Measurements from ENCODE around the gene ORC4.
"Not testable (repeated sequence)": the region's sequence is repeated elsewhere in the genome, so short reads cannot be mapped to it uniquely, and the experiment has no call there.

ORC4 gene

GRCh38 chr2:148013876-148014275 lies 6.7 kb downstream of the ORC4 start:
- no peak for DNase-seq

DNA sequence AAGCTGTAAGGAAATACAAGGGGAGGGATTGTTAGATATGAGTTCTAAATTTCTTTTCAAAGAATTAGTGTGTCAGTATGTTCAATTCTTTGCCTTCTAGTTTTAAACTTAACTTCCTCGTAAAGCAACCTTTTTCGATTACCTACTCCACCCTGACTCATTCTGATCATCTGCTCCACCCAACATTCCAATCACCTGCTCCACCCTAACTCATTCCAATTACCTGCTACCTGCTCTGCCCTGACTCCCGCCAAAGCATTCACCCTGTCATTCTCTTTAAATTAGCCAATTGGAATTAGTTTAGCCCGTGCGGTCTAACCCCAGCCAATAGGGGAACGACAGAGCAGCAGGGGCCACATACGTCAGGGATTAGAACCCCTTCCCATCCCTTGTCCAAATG lies 12.1 kb downstream of the ORC4 start:
- DNase-seq = not testable (repeated sequence)

- no peak for DNase-seq
Measured at GRCh38 chr2:148007219-148007900, 13.2 kb downstream of the ORC4 start.

GRCh38 chr2:148006249-148007007 lies 14.1 kb downstream of the ORC4 start:
- DNase-seq = no peak

- DNase-seq = not testable (repeated sequence)
Measured at GRCh38 chr2:148002420-148002819, 18.1 kb downstream of the ORC4 start.

- DNase-seq = no peak
Measured at GRCh38 chr2:148000095-148000494, 20.4 kb downstream of the ORC4 start.

DNA sequence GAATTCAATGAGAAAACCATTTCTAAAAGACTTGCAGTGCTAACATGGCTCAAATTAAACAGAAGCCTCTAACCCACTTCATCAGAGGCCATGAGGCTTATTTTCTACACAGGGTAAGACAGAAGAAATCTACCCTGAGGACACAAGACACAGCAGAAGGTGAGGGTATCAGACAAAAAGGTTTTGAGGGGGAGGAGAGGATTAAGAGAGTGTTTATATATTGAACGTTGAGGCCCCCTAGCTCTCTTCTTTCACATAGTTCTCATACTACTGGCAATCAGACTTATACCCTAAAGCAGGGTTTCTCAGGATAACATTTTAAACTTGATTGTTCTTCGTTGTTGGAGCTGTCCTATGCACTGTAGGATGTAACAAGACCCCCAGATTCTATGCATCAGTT lies 21.4 kb downstream of the ORC4 start:
- no peak for DNase-seq

GRCh38 chr2:147998203-147998602 lies 22.3 kb downstream of the ORC4 start:
- DNase-seq = no peak

GRCh38 chr2:147996828-147997227 lies 23.7 kb downstream of the ORC4 start:
- DNase-seq = no peak

- not testable (repeated sequence) for DNase-seq
Measured at GRCh38 chr2:147994965-147995364, 25.6 kb downstream of the ORC4 start.

DNA sequence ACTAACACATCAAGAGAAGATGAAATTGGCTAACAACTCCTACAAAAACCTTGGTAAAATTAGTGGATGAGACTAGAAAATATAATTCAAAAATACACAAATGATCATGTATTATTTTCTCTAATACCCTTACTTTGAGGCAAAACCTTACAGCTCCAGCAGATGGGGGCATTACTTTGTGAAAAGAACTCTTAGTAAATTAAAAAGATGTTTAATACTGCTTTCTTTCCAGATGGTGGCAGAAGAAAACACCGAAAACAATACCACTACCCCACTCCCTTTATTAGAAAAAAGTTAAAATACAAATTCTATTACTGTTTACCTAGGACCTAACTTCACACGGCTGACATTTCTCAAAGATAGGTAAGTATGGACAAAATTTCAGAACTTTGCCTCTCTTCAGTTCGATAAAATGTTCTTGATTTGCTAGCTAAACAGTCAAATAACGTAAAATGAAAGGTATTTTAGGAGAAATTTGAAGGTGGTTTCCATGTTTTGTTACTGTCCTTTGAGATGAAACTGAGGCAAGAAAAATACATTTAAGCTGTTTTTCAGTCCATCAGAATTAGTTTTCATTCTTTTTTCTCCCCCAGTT lies 30.6 kb downstream of the ORC4 start:
- DNase-seq = peak; percentile 11

DNA sequence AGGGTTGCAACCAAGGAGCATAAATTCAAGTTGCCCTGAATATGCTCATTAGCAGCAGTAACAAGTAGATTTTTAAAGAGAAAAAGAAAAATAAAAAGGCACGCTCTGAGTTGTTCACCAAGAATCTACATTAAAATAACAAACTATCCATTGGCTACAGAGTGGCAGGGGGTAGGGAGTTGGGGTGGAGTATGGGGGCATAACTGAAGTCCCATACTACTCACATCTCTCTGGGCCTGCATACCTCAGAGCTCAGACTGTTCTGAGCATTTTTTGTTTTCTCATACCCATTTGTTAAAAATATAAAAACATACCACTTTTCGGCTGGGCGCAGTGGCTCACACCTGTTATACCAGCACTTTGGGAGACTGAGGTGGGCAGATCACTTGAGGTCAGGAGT lies 31.4 kb downstream of the ORC4 start:
- no peak for DNase-seq

DNA sequence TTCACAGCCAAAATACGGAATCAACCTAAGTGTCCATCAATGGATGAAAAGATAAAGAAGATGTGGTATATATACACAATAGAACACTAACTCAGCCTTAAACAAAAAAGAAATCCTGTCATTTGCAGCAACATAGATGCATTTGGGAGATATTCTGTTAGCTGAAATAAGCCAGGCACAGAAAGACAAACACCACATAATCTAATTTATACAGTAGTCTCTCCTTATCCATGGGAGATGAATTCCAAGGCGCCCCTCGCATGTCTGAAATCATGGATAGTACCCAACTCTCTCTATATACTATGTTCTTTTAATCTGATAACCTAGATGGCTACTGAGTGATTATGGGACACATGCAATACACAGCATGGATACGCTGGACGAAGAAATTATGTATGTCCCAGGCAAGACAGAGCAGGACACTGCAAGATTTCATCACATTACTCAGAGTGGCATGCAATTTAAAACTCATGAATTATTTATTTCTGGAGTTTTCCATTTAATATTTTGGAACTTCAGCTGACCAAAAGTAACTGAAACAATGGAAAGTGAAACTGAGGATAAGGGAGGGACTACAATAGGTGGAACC lies 39.5 kb downstream of the ORC4 start:
- DNase-seq = no peak

GRCh38 chr2:147977679-147978078 lies 42.9 kb downstream of the ORC4 start:
- no peak for DNase-seq

GRCh38 chr2:147976102-147976501 lies 44.4 kb downstream of the ORC4 start:
- DNase-seq = no peak

DNA sequence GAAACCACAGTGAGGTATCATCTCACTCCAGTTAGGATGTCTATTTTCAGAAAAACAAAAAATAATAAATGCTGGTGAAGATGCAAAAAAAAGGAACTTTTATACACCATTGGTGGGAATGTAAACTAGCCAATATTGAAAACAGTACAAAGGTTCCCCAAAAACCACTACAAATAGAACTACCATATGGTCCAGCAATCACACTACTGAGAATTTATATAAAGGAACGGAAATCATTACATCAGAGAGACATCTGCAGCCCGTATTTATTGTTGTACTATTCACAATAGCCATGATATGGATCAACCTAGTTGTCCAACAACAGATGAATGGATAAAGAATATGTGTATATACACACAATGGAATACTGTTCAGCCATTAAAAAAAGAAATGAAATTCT lies 52.0 kb downstream of the ORC4 start:
- DNase-seq = no peak

DNA sequence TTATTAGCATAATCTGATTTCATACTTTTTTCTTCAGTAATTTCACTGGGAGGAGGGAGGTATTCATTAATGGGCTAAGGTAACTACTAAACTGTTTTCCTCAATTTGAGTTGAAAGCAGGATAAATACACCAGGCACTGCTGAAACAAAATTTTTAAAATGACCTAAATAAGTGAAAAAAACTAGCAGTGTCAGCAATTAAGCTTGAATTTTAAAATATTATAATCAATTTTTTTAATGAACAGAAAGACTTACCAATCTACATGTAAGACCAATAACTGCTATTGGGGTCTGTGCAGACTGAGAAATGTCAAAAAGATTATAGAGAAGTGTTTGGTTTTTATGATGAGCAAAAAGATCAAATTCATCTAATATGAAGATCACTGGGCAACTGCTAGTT lies 68.4 kb downstream of the ORC4 start:
- no peak for DNase-seq

- no peak for DNase-seq
Measured at GRCh38 chr2:147945660-147946059, 74.9 kb downstream of the ORC4 start.

DNA sequence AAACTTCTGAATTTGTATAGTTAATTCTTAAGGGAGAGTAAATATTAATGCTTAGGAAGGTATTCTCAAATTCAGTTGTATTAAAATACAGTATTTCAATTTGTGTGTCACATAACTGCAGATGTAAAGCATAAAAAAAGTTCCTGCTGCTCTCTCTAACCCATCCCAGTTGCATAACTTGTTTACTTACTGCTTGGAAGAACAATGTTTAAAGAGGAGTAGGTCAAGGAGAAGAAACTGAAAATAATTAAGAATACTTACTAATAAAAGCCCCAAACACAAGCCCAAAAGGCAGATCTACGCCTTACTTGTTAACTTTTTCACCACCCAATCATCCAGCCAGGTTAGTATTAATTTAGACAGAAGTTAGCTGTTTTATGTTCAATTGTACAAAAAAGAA lies 81.2 kb downstream of the ORC4 start:
- DNase-seq = no peak

DNA sequence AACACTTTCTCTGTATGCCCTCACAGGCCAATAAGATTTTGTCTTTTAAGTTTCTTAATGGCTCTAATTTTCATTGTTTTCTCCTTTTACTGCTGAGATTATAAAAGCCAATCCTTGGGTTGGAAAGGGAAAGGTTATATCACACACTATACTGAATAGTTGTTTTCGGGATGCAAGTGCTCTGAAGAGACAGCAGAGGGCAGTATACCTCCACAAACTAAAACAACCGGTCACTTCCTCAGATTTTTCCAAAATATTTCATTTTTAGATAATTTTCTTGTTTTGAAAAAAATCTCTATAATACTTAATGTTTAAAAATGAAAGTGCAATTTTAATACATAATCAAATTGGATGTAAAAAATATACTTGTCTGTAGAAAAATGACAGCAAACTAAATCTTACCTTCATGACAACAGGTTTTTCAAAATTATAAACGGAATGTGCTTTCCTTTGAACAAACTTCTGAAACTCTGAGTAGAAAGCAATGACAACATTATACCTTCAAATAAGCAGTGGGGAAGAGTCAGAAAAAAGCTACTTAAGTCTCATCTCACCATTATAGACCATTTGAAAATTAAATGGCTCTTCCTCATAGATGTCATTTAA lies 82.7 kb downstream of the ORC4 start:
- peak; percentile 42 for DNase-seq

GRCh38 chr2:147934881-147935620 lies 85.5 kb downstream of the ORC4 start:
- no peak for DNase-seq

DNA sequence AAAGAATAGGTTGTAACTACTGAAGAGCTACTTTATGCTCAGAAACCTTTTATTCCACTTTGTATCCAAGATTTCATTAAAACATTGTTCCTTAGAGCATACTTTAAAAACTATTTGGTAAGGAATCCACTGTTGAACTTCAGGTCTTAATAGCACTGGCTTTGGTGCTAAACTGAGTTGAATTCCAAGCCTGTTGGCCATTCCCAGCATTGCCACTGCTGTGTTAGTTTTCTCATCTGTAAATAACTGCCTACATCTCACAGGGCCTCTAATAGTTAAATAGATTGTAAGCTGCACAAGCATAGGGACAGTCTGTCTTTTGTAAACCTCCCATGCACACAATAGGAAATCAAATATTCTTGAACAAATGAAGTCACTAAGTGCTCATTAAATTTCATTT lies 86.6 kb downstream of the ORC4 start:
- no peak for DNase-seq
